CD14-positive monocyte (primary cell): Measurements from ENCODE around the gene NDST1. TPM values are rescaled to one million over a fixed set of nuclear protein-coding genes. Genes with fewer than 3 reads are reported as not detected.

Source experiments
- DNase-seq, 3 donors: peaks; one replicate each; pipeline ENCODE4 v3.0.0-alpha.2; 2011 to 2022
- H2AFZ ChIP-seq: 2 replicates; pipeline ENCODE4 v1.6.0; 2012; ENCODE audit warnings: mild to moderate bottlenecking, low read depth, low read length, inconsistent platforms; ENCODE audit not compliant: insufficient read depth, poor library complexity, severe bottlenecking
- H3K27ac ChIP-seq, 2 donors: 1 replicate in 1 of 2; 2 replicates in 1 of 2; pipeline ENCODE4 v1.5.1; 2012 to 2013; ENCODE audit warnings: low read length in 2 of 2, control low read depth in 1 of 2, inconsistent platforms in 1 of 2, low read depth in 1 of 2, mild to moderate bottlenecking in 1 of 2
- H3K27me3 ChIP-seq, 2 donors: one replicate each; pipeline versions ENCODE4 v1.6.0 to v1.6.1; 2011 to 2013; ENCODE audit warnings: low read length in 2 of 2; ENCODE audit not compliant: control insufficient read depth in 2 of 2, insufficient read depth in 2 of 2
- H3K36me3 ChIP-seq, 2 donors: replicated peaks in 1 of 2; 1 replicate in 1 of 2; 2 replicates in 1 of 2; pipeline versions ENCODE4 v1.5.1 to v1.6.1; 2012 to 2013; ENCODE audit warnings: low read length in 2 of 2, control low read depth in 1 of 2, inconsistent platforms in 1 of 2, mild to moderate bottlenecking in 1 of 2; ENCODE audit not compliant: insufficient read depth in 2 of 2, control insufficient read depth in 1 of 2
- H3K4me1 ChIP-seq, 2 donors: 1 replicate in 1 of 2; 2 replicates in 1 of 2; pipeline versions ENCODE4 v1.5.1 to v1.6.1; 2012 to 2013; ENCODE audit warnings: low read length in 2 of 2, control low read depth in 1 of 2, inconsistent platforms in 1 of 2, mild to moderate bottlenecking in 1 of 2, moderate library complexity in 1 of 2; ENCODE audit not compliant: insufficient read depth in 2 of 2, control insufficient read depth in 1 of 2
- H3K4me2 ChIP-seq: replicated peaks from 2 replicates; pipeline ENCODE3; 2012; ENCODE audit warnings: low read length, moderate library complexity, mild to moderate bottlenecking; ENCODE audit not compliant: poor library complexity, severe bottlenecking; ENCODE audit errors: extremely low read depth
- H3K4me3 ChIP-seq, 3 experiments: fragments of 200-600 bp in 1 of 3; sonication (generic) in 1 of 3; replicated peaks in 1 of 3; 1 replicate in 2 of 3; 2 replicates in 1 of 3; pipeline ENCODE4 v1.5.1; 2011 to 2013; ENCODE audit warnings: low read length in 3 of 3, mild to moderate bottlenecking in 3 of 3, control low read depth in 2 of 3, low read depth in 2 of 3, inconsistent platforms in 1 of 3, moderate library complexity in 1 of 3
- H3K79me2 ChIP-seq: 2 replicates; pipeline ENCODE4 v1.6.0; 2012; ENCODE audit warnings: mild to moderate bottlenecking, control low read depth, inconsistent platforms, low read length, moderate library complexity; ENCODE audit not compliant: insufficient read depth
- H3K9ac ChIP-seq: 2 replicates; pipeline ENCODE4 v1.6.0; 2017; ENCODE audit warnings: low read length, mild to moderate bottlenecking; ENCODE audit not compliant: insufficient read depth, poor library complexity, severe bottlenecking
- H3K9me3 ChIP-seq, 2 donors: replicated peaks in 1 of 2; 1 replicate in 1 of 2; 2 replicates in 1 of 2; pipeline versions ENCODE4 v1.5.1 to v1.6.1; 2012 to 2013; ENCODE audit warnings: low read length in 2 of 2, control low read depth in 1 of 2; ENCODE audit not compliant: control insufficient read depth in 1 of 2, insufficient read depth in 1 of 2
- H4K20me1 ChIP-seq: 2 replicates; pipeline ENCODE4 v1.6.0; 2012; ENCODE audit warnings: mild to moderate bottlenecking, low read length, control low read depth, moderate library complexity; ENCODE audit not compliant: insufficient read depth
- H3K27ac Mint-ChIP-seq, 7 donors: one replicate each; pipeline ENCODE4 v1.8.0; 2020; ENCODE audit warnings: mild to moderate bottlenecking in 7 of 7, mixed read lengths in 7 of 7, moderate library complexity in 6 of 7, inconsistent platforms in 2 of 7
- H3K27me3 Mint-ChIP-seq, 3 donors: one replicate each; pipeline ENCODE4 v1.8.0; 2021 to 2022; ENCODE audit warnings: low read depth in 3 of 3, mild to moderate bottlenecking in 3 of 3, mixed read lengths in 3 of 3, moderate library complexity in 3 of 3, inconsistent platforms in 1 of 3
- H3K36me3 Mint-ChIP-seq, 2 donors: one replicate each; pipeline ENCODE4 v1.8.0; 2020; ENCODE audit warnings: mixed read lengths in 2 of 2, inconsistent platforms in 1 of 2, mild to moderate bottlenecking in 1 of 2
- H3K4me1 Mint-ChIP-seq: one replicate; pipeline ENCODE4 v1.8.0; 2020; ENCODE audit warnings: mild to moderate bottlenecking, mixed read lengths
- H3K4me3 Mint-ChIP-seq, 2 donors: one replicate each; pipeline ENCODE4 v1.8.0; 2020; ENCODE audit warnings: mild to moderate bottlenecking in 2 of 2, mixed read lengths in 2 of 2, moderate library complexity in 1 of 2
- H3K9me3 Mint-ChIP-seq, 7 donors: one replicate each; pipeline ENCODE4 v1.8.0; 2020 to 2022; ENCODE audit warnings: mixed read lengths in 7 of 7, mild to moderate bottlenecking in 6 of 7, moderate library complexity in 6 of 7, inconsistent platforms in 2 of 7
- WGBS: methylation state at CpG from one replicate; pipeline ENCODE4 v1.1.5; 2013; ENCODE audit warnings: missing lambda C conversion rate; ENCODE audit not compliant: insufficient coverage; 5-methylcytosine and 5-hydroxymethylcytosine counted together
- intact Hi-C, 2 donors: fragments of 100-400 bp; cut with micrococcal nuclease; formaldehyde crosslinking; loops; one replicate each; pipeline versions ENCODE4 v1.15.0 to v1.15.1; 2023
- polyA plus RNA-seq, 3 donors: library from polyadenylated mRNA; depleted of rRNA in 1 of 3; unstranded in 2 of 3; stranded (reverse) in 1 of 3; fragments of 300-500 nt in 2 of 3; fragments of >200 nt in 1 of 3; fragmentation: Illumina TruSeq in 2 of 3; gene quantifications; 1 replicate in 2 of 3; 2 replicates in 1 of 3; pipeline ENCODE4 v1.2.3, GENCODE V29; 2012 to 2021
- TF ChIP-seq, protein P1 (sequence below): fragments of 200-600 bp; IDR thresholded peaks from one replicate; pipeline ENCODE4 v1.8.0; 2022; ENCODE audit warnings: antibody characterized with exemption, mild to moderate bottlenecking

The NDST1 gene
- polyA plus RNA-seq, 3 donors: 7.0 to 18.9 (median 7.5) TPM

DNA sequence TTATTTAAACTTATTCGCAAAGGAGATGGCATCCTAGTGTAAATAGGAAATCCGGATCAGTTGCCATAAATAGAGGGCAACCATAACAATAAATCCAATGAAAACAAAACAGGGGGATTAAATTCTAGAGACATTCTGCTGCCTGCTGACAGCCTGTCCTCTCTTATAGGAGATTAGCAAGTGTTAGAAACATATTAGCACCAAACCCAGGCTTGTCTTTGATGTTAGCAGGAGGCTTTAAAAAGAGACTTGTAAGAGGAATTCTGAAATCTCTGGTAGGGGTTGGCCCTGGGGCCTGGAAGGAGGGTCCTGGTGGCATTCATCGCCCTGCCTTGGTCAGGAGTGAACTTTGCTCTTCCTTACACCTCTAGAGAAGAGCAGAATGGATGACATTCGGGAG lies 21.6 kb downstream of the NDST1 start:
- H3K27ac Mint-ChIP-seq: peak overlapping the region in 1 of 7 donors; percentile 5
- H3K79me2 ChIP-seq: peaks cover 24% of the 10 kb centered on the region
- peaks cover 0 to 2% (median 0%) of the 10 kb centered on the region in 3 donors for H3K27me3 Mint-ChIP-seq
- no peaks in the 10 kb centered on the region for H3K4me1 Mint-ChIP-seq
- H3K4me1 ChIP-seq: no peaks in the 10 kb centered on the region
- peaks cover 65 to 88% of the 10 kb centered on the region in 2 donors for H3K36me3 Mint-ChIP-seq
- H3K9me3 ChIP-seq: no peaks in the 10 kb centered on the region
- no peak overlapping the region for H3K4me3 ChIP-seq
- intact Hi-C loops: loop anchor here in 1 of 2 donors (5.0 kb wide), 1 partner anchor 37 kb away; no protein-coding TSS in a partner anchor
- peaks cover 81% of the 10 kb centered on the region for H4K20me1 ChIP-seq
- peaks cover 72 to 93% of the 10 kb centered on the region in 2 donors for H3K36me3 ChIP-seq
- WGBS: 100% methylated on average over 1 of the region's 4 CpGs
- no peaks in the 10 kb centered on the region for H3K9me3 Mint-ChIP-seq
- TF ChIP-seq, protein P1, sequence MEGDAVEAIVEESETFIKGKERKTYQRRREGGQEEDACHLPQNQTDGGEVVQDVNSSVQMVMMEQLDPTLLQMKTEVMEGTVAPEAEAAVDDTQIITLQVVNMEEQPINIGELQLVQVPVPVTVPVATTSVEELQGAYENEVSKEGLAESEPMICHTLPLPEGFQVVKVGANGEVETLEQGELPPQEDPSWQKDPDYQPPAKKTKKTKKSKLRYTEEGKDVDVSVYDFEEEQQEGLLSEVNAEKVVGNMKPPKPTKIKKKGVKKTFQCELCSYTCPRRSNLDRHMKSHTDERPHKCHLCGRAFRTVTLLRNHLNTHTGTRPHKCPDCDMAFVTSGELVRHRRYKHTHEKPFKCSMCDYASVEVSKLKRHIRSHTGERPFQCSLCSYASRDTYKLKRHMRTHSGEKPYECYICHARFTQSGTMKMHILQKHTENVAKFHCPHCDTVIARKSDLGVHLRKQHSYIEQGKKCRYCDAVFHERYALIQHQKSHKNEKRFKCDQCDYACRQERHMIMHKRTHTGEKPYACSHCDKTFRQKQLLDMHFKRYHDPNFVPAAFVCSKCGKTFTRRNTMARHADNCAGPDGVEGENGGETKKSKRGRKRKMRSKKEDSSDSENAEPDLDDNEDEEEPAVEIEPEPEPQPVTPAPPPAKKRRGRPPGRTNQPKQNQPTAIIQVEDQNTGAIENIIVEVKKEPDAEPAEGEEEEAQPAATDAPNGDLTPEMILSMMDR: no peak
- H3K27me3 ChIP-seq: no peaks in the 10 kb centered on the region
- H2AFZ ChIP-seq: no peak overlapping the region
- H3K9ac ChIP-seq: no peak overlapping the region
- H3K4me3 Mint-ChIP-seq: no peak overlapping the region
- no peak for DNase-seq
- H3K4me2 ChIP-seq: no peak overlapping the region
- H3K27ac ChIP-seq: no peak overlapping the region

DNA sequence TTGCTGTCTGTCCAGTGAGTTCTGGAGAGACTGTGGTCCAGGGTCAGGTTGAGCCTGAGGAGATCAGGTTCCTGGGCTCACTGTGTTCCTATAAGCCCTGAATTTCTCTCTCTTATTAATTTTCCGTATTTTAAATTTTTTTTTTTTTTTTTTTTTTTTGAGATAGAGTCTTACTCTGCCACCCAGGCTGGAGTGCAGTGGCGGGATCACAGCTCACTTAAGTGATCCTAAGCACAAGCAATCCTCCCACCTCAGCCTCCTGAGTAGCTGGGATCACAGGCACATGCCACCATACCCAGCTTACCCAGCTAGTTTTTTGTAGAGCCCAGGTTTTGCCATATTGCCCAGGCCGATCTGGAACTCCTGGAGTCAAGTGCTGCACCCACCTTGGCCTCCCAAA lies 22.5 kb downstream of the NDST1 start:
- Histone ChIP-seq H3K4me3 (no peak overlapping the region), H2AFZ (no peak overlapping the region), H3K27ac (no peak overlapping the region), H3K36me3 (peaks cover 74 to 93% of the 10 kb centered on the region in 2 donors), H3K4me1 (no peaks in the 10 kb centered on the region), H3K9ac (no peak overlapping the region), H3K79me2 (peaks cover 15% of the 10 kb centered on the region), H3K27me3 (no peaks in the 10 kb centered on the region), H4K20me1 (peaks cover 73% of the 10 kb centered on the region), H3K9me3 (no peaks in the 10 kb centered on the region), H3K4me2 (no peak overlapping the region)
- TF ChIP-seq, protein P1: no peak
- Mint-ChIP-seq H3K27ac (peak overlapping the region in 3 of 7 donors; percentile 58 to 79 (median 65)), H3K4me1 (no peaks in the 10 kb centered on the region), H3K36me3 (peaks cover 68 to 88% of the 10 kb centered on the region in 2 donors), H3K27me3 (peaks cover 0 to 2% (median under 1%) of the 10 kb centered on the region in 3 donors), H3K9me3 (no peaks in the 10 kb centered on the region), H3K4me3 (no peak overlapping the region)
- no peak for DNase-seq
- intact Hi-C loops: no loop called here
- 100% methylated on average over 2 of the region's 3 CpGs for WGBS
